ENCODE results near the gene MAPK11. TPM values are rescaled to one million over a fixed set of nuclear protein-coding genes. Genes with fewer than 3 reads are reported as not detected.
A peak's percentile ranks its signal among the peaks of the same experiment; 100 is the strongest.

Gene MAPK11
- total and polyA plus RNA-seq, 10 of the 15 experiments (the other 5 are each of a cell fraction or from before 2014, with no cell fraction given): 0.05 to 12.8 (median 3.7) TPM

- no peak overlapping the region for H2AFZ ChIP-seq (ENCODE audit: control insufficient read depth, low read depth, low read length)
Measured at GRCh38 chr22:50298937-50299784, 29.0 kb upstream of the MAPK11 start.

GRCh38 chr22:50298266-50298637, 28.1 kb upstream of the MAPK11 start:
- H3K79me2 ChIP-seq (ENCODE audit: control insufficient read depth, insufficient read depth, low read length): peaks cover 75% of the 10 kb centered on the region
- no peaks in the 10 kb centered on the region; the same call in 1 of the 2 replicates for H4K20me1 ChIP-seq (ENCODE audit: control insufficient read depth, insufficient read depth)
- BruUV-seq (replicated peaks): no TSS peak
- no peak overlapping the region for H2AFZ ChIP-seq (ENCODE audit: control insufficient read depth, low read depth, low read length)
- ChIA-PET RAD21 (ENCODE audit: unreplicated experiment) (no interaction called here), SMC1A (ENCODE audit: uncharacterized antibody, unreplicated experiment) (no interaction called here), CTCF (interaction anchor here (0.7 kb wide), 1 partner anchor 36 kb away, joined by 3 read pairs; no protein-coding TSS in a partner anchor), POLR2A (no interaction called here)
- no peak for TF ChIP-seq ZNF687 (IDR thresholded peaks at IDR 0.05)
- no peak for TF ChIP-seq WRNIP1 (IDR thresholded peaks at IDR 0.05; ENCODE audit: borderline replicate concordance, low read depth, low read length)
- TF ChIP-seq CBFB (IDR thresholded peaks at IDR 0.05; ENCODE audit: low read depth): no peak
- no peak for TF ChIP-seq ZZZ3 (IDR thresholded peaks at IDR 0.05; ENCODE audit: control insufficient read depth, insufficient read length, low read depth)
- no peak for TF ChIP-seq POLR2AphosphoS5 (IDR thresholded peaks at IDR 0.05; ENCODE audit: low read length)
- TF ChIP-seq SREBF2 (IDR thresholded peaks at IDR 0.05; ENCODE audit: low read length): no peak
- no peak for TF ChIP-seq IRF4 (IDR thresholded peaks at IDR 0.05; ENCODE audit: low read depth, low read length)
- TF ChIP-seq NKRF (conservative IDR thresholded peaks at IDR 0.05): no peak
- TF ChIP-seq ZNF207 (IDR thresholded peaks at IDR 0.05; ENCODE audit: borderline replicate concordance): no peak
- intact Hi-C loops (cut with micrococcal nuclease; ENCODE audit: unreplicated experiment): no loop called here
- DNase-seq (ENCODE audit: low read depth, low spot score) (no peak), ATAC-seq (no peak), FAIRE-seq (no peak)
- no peaks in the 10 kb centered on the region for H3K9me3 ChIP-seq (replicated peaks; ENCODE audit: control insufficient read depth, insufficient read depth, low read length)
- WGBS (ENCODE audit: insufficient coverage, insufficient replicate concordance, low lambda C conversion rate, missing lambda C conversion rate): 84% methylated on average over 4 of the region's 4 CpGs
- H3K9ac ChIP-seq (ENCODE audit: control insufficient read depth, insufficient read depth, low read length): no peak overlapping the region
- no peak overlapping the region for H3K4me2 ChIP-seq (ENCODE audit: control insufficient read depth, insufficient read depth)
- H3K36me3 ChIP-seq (ENCODE audit: control insufficient read depth in 2 of 2, insufficient read depth in 2 of 2, low read length in 1 of 2): peaks cover 3 to 9% of the 10 kb centered on the region in 2 experiments; a peak in 3 of 4 replicates
- in situ Hi-C loops (cut with MboI): no loop called here
- H3K27ac ChIP-seq (ENCODE audit: control insufficient read depth, insufficient read depth): no peak overlapping the region
- H3K4me1 ChIP-seq (ENCODE audit: control insufficient read depth, insufficient read depth, low read length): peaks cover 36% of the 10 kb centered on the region
- no peaks in the 10 kb centered on the region for H3K27me3 ChIP-seq (replicated peaks in 1 of 2; ENCODE audit: control insufficient read depth in 2 of 2, insufficient read depth in 2 of 2, low read length in 1 of 2)
- H3K4me3 ChIP-seq: no peak overlapping the region

More at GRCh38 chr22:50298937-50299784, 29.0 kb upstream of the MAPK11 start:
- H3K9ac ChIP-seq (ENCODE audit: control insufficient read depth, insufficient read depth, low read length): no peak overlapping the region
- no peak for DNase-seq (ENCODE audit: low read depth, low spot score)
- H3K36me3 ChIP-seq (ENCODE audit: control insufficient read depth in 2 of 2, insufficient read depth in 2 of 2, low read length in 1 of 2): peaks cover 3 to 4% of the 10 kb centered on the region in 2 experiments; a peak in 3 of 4 replicates
- POLR2A ChIA-PET: interaction anchor here (1.6 kb wide), 1 partner anchor 23 kb away, joined by 3 read pairs; no protein-coding TSS in a partner anchor
- CTCF ChIA-PET: interaction anchor here (0.7 to 1.2 kb wide), 2 partner anchors 23 to 35 kb away, joined by 3 read pairs; no protein-coding TSS in a partner anchor
- ATAC-seq: peak; percentile 9; the same call in 2 of the 3 replicates
- H4K20me1 ChIP-seq (ENCODE audit: control insufficient read depth, insufficient read depth): peaks cover 4% of the 10 kb centered on the region
- 69% methylated on average over 27 of the region's 59 CpGs for WGBS (ENCODE audit: insufficient coverage, insufficient replicate concordance, low lambda C conversion rate, missing lambda C conversion rate)
- in situ Hi-C loops (cut with MboI): no loop called here
- no peak for FAIRE-seq
- RAD21 ChIA-PET (ENCODE audit: unreplicated experiment): no interaction called here
- H3K4me3 ChIP-seq: peak overlapping the region; percentile 47; the same call in 1 of the 2 replicates
- SMC1A ChIA-PET (ENCODE audit: uncharacterized antibody, unreplicated experiment): no interaction called here
- no TSS peak for BruUV-seq (replicated peaks)
- no peaks in the 10 kb centered on the region for H3K27me3 ChIP-seq (replicated peaks in 1 of 2; ENCODE audit: control insufficient read depth in 2 of 2, insufficient read depth in 2 of 2, low read length in 1 of 2)
- H3K27ac ChIP-seq (ENCODE audit: control insufficient read depth, insufficient read depth): no peak overlapping the region
- peaks cover 39% of the 10 kb centered on the region for H3K4me1 ChIP-seq (ENCODE audit: control insufficient read depth, insufficient read depth, low read length)
- peak overlapping the region; percentile 55 for H3K4me2 ChIP-seq (ENCODE audit: control insufficient read depth, insufficient read depth)
- no peaks in the 10 kb centered on the region for H3K9me3 ChIP-seq (replicated peaks; ENCODE audit: control insufficient read depth, insufficient read depth, low read length)
- TF ChIP-seq NFIC (IDR thresholded peaks at IDR 0.05; ENCODE audit: low read depth, low read length): no peak
- peak; percentile 62; the same call in 1 of the 2 replicates for TF ChIP-seq NR2C1 (IDR thresholded peaks at IDR 0.05)
- intact Hi-C loops (cut with micrococcal nuclease; ENCODE audit: unreplicated experiment): no loop called here
- peaks cover 75% of the 10 kb centered on the region for H3K79me2 ChIP-seq (ENCODE audit: control insufficient read depth, insufficient read depth, low read length)

Measured in GM12878 (cell line).